Vagina (tissue), 2 donors: ENCODE measurements around the gene ESPNL. TPM values are rescaled to one million over a fixed set of nuclear protein-coding genes. Genes with fewer than 3 reads are reported as not detected.

ENCODE experiments used
- DNase-seq, 2 donors: peaks; one replicate each; pipeline ENCODE4 v3.0.0-alpha.2; 2017; ENCODE audit errors: extremely low spot score in 2 of 2
- H3K27ac ChIP-seq: fragments of 200-600 bp; sonication (generic); one replicate; pipeline ENCODE4 v1.5.1; 2019
- H3K27me3 ChIP-seq: fragments of 200-600 bp; sonication (generic); one replicate; pipeline ENCODE4 v1.5.1; 2019
- H3K36me3 ChIP-seq, 2 donors: fragments of 200-600 bp; sonication (generic); one replicate each; pipeline ENCODE4 v1.5.1; 2017 to 2019
- H3K4me1 ChIP-seq: fragments of 200-600 bp; sonication (generic); one replicate; pipeline ENCODE4 v1.5.1; 2019
- H3K4me3 ChIP-seq, 2 donors: fragments of 200-600 bp; sonication (generic); 1 replicate in 1 of 2; 2 replicates in 1 of 2; pipeline ENCODE4 v1.5.1; 2016 to 2019
- H3K9me3 ChIP-seq: fragments of 200-600 bp; sonication (generic); one replicate; pipeline ENCODE4 v1.5.1; 2019
- CTCF ChIP-seq, 3 experiments: fragments of 450-650 bp in 2 of 3; fragments of 200-600 bp in 1 of 3; sonication (generic) in 1 of 3; IDR thresholded peaks; one replicate each; pipeline ENCODE4 v1.5.1; 2017 to 2019; ENCODE audit warnings: antibody characterized with exemption in 3 of 3, mild to moderate bottlenecking in 2 of 3, moderate library complexity in 2 of 3
- POLR2A ChIP-seq, 2 donors: fragments of 450-650 bp; IDR thresholded peaks; one replicate each; pipeline ENCODE4 v1.6.1; 2017; ENCODE audit warnings: antibody characterized with exemption in 2 of 2, mild to moderate bottlenecking in 2 of 2, moderate library complexity in 2 of 2
- POLR2AphosphoS5 ChIP-seq, 2 donors: sonication (generic); formaldehyde crosslinking; IDR thresholded peaks; one replicate each; pipeline ENCODE4 v1.9.0; 2017; ENCODE audit warnings: antibody characterized with exemption in 2 of 2, mild to moderate bottlenecking in 2 of 2, low read depth in 1 of 2; ENCODE audit not compliant: insufficient read depth in 1 of 2
- intact Hi-C: fragments of 100-400 bp; cut with DNase I; formaldehyde crosslinking; loops from one replicate; pipeline ENCODE4 v1.15.1; 2023
- total RNA-seq: library from RNA; depleted of rRNA; stranded (reverse); fragments of >200 nt; gene quantifications from one replicate; pipeline ENCODE4 v1.2.3, GENCODE V29; 2016

ESPNL gene
- total RNA-seq, 1 donor from 2014 or later = 0.74 TPM

DNA sequence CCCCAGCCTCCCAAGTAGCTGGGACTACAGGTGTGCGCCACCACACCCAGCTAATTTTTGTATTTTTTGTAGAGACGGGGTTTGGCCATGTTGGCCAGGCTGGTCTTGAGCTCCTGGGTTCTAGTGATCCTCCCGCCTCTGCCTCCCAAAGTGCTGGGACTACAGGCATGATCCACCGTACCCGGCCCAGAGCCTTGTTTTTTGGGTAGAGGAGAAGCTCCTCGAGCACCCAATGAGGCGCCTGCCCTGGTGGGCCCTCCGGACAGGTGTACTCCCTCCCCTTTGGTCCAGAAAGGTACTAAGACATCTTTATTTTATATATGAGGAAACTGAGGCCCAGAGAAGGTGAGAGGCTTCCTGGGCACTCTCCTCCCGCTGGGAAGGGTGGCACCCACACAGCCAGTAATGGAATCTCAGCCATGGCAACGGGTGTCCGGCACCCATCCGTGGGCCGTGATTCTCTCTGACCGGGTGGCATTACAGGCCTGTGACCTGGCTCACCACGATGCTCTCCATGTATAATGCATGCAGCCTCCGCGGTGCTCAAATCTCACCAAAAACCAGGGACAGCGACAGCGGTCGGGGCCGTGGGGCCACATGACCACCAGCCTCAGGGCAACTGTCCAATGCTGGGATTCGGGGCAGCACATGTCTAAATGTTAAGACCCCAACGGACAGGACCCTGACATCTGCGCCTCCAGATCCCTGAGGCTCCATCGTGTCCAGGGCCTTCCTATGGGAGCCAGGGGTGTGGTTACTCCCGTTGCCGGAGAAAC is 21.6 kb downstream of the ESPNL start:
- intact Hi-C loops = no loop called here

DNA sequence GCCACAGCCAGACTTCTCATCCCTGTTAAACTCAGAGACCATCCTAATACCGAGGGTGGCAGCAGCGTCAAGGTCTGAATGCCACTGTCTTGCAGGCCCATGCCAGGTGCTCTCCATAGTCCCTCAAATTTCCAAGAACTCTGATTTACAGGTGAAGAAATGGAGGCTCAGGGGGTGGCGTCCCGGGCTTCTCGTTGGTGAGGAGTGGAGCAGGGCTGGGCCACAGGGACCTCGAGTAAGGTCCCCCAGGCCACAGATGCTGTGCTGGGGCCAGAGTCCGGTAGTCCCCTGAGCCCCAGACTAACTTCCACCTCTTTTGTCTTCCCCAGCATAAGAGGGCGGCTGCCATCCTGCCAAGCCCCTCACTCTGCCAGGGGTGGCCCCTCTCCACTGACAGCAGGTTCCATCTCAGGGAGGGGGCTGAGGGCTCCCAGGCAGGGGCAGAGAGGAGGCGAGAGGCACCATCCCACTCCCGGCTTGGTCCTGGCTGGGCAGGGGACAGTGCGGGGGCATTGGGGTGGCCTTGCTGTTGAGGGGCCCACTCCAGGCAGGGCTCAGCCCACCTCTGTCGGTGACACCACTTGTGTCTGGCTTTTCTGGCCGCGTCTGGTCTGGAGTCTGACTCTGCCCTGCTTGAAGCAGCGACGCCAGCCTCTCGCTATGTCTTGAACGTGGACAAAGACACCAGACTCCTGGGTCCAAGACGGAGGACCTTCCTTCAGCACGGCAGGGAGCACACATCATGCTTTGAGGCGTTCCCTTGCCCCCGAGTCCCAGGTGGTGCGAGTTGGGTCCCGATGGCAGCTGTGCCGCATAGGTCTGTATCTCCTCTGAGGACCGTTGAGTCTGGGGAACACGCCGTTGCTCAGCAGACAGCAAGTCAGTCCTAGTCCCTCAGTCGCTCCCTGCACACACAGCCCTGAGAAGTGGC is 22.4 kb downstream of the ESPNL start:
- H3K4me1 ChIP-seq = peaks cover 6% of the 10 kb centered on the region
- DNase-seq = no peak
- intact Hi-C loops = no loop called here

More for the DNA sequence above, 21.6 kb downstream of the ESPNL start:
- TF ChIP-seq CTCF (IDR thresholded peaks at IDR 0.05) = no peak
- Histone ChIP-seq H3K36me3 (no peaks in the 10 kb centered on the region), H3K9me3 (no peaks in the 10 kb centered on the region), H3K4me1 (no peaks in the 10 kb centered on the region), H3K27me3 (no peaks in the 10 kb centered on the region), H3K4me3 (no peak overlapping the region), H3K27ac (no peak overlapping the region)
- DNase-seq = no peak

DNA sequence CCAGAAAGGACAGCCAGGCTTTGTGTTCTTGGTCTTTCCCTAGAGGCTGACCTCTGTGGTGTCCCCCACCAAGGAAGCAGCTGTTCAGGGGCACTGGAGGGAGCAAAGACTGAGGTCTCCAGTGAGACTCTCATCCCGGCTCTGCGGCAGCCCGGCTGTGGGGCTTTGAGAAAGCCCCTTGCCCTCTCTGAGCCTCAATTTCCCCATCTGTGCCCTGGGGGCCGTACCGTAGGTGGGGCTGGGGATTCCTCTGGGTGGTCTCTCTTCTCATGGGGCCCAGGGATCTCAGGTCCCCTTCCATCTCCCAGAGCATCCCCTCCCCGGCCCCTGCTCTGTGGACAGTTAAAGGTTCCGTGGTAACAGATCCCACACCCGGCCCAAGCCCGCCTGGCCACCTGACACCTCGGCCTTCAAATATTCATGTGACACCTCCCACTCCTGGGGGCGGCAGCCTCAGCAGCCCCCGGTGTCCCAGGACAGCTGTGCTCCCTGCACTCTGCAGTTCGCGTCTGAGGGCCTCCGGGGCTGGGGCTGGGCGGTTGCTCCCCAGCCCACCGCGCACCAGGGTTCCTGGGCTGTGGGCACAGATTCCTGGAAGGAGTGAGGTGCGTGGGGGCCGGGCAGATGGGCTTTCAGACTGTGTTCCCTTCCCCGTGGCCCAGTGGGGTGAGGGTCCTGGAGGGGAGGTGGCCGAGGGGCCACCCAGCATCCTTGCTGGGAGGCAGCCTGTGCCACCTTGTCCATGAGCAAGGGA is 23.3 kb downstream of the ESPNL start:
- intact Hi-C loops = no loop called here
- peaks cover 6% of the 10 kb centered on the region for H3K4me1 ChIP-seq
- H3K4me3 ChIP-seq = no peak overlapping the region
- DNase-seq = no peak
- TF ChIP-seq CTCF (IDR thresholded peaks at IDR 0.05) = no peak
- no peak for TF ChIP-seq POLR2A (IDR thresholded peaks at IDR 0.05)
- no peak for TF ChIP-seq POLR2AphosphoS5 (IDR thresholded peaks at IDR 0.05; ENCODE audit: insufficient read depth in 1 of 2, low read depth in 1 of 2)
- no peaks in the 10 kb centered on the region for H3K36me3 ChIP-seq
- H3K27me3 ChIP-seq = no peaks in the 10 kb centered on the region
- H3K27ac ChIP-seq = no peak overlapping the region
- H3K9me3 ChIP-seq = no peaks in the 10 kb centered on the region

More for the DNA sequence above, 22.4 kb downstream of the ESPNL start:
- no peaks in the 10 kb centered on the region for H3K9me3 ChIP-seq
- no peak for TF ChIP-seq POLR2A (IDR thresholded peaks at IDR 0.05)
- TF ChIP-seq POLR2AphosphoS5 (IDR thresholded peaks at IDR 0.05; ENCODE audit: insufficient read depth in 1 of 2, low read depth in 1 of 2) = no peak
- no peak for TF ChIP-seq CTCF (IDR thresholded peaks at IDR 0.05)
- no peak overlapping the region for H3K4me3 ChIP-seq
- no peaks in the 10 kb centered on the region for H3K36me3 ChIP-seq
- no peak overlapping the region for H3K27ac ChIP-seq
- no peaks in the 10 kb centered on the region for H3K27me3 ChIP-seq

GRCh38 chr2:238123991-238124470 is 23.9 kb downstream of the ESPNL start:
- H3K4me3 ChIP-seq = no peak overlapping the region
- intact Hi-C loops = no loop called here
- no peak for DNase-seq
- H3K27me3 ChIP-seq = no peaks in the 10 kb centered on the region
- no peaks in the 10 kb centered on the region for H3K9me3 ChIP-seq
- H3K36me3 ChIP-seq = no peaks in the 10 kb centered on the region
- no peak overlapping the region for H3K27ac ChIP-seq
- peaks cover 6% of the 10 kb centered on the region for H3K4me1 ChIP-seq
- TF ChIP-seq POLR2A (IDR thresholded peaks at IDR 0.05) = no peak
- no peak for TF ChIP-seq CTCF (IDR thresholded peaks at IDR 0.05)
- TF ChIP-seq POLR2AphosphoS5 (IDR thresholded peaks at IDR 0.05; ENCODE audit: insufficient read depth in 1 of 2, low read depth in 1 of 2) = no peak
